Glutamatergic neuron (in vitro differentiated cells): ENCODE results near the gene ATP23. TPM values are rescaled to one million over a fixed set of nuclear protein-coding genes. Genes with fewer than 3 reads are reported as not detected.

Experiments
- DNase-seq: peaks from one replicate; pipeline ENCODE4 v3.0.0; 2022
- H3K27ac Mint-ChIP-seq: one replicate; pipeline ENCODE4 v1.8.0; 2020; ENCODE audit warnings: mild to moderate bottlenecking, mixed read lengths, inconsistent platforms; ENCODE audit not compliant: unreplicated experiment
- H3K27me3 Mint-ChIP-seq: one replicate; pipeline ENCODE4 v1.8.0; 2020; ENCODE audit warnings: mild to moderate bottlenecking, moderate library complexity, mixed read lengths, inconsistent platforms; ENCODE audit not compliant: unreplicated experiment
- H3K36me3 Mint-ChIP-seq: one replicate; pipeline ENCODE4 v1.8.0; 2020; ENCODE audit warnings: mild to moderate bottlenecking, mixed read lengths, inconsistent platforms; ENCODE audit not compliant: unreplicated experiment
- H3K4me1 Mint-ChIP-seq: one replicate; pipeline ENCODE4 v1.8.0; 2020; ENCODE audit warnings: mild to moderate bottlenecking, low read depth, mixed read lengths, inconsistent platforms; ENCODE audit not compliant: unreplicated experiment
- H3K4me3 Mint-ChIP-seq: one replicate; pipeline ENCODE4 v1.8.0; 2020; ENCODE audit warnings: mild to moderate bottlenecking, mixed read lengths, inconsistent platforms; ENCODE audit not compliant: unreplicated experiment
- H3K9me3 Mint-ChIP-seq: one replicate; pipeline ENCODE4 v1.8.0; 2020; ENCODE audit warnings: mild to moderate bottlenecking, moderate library complexity, mixed read lengths, inconsistent platforms; ENCODE audit not compliant: unreplicated experiment
- total RNA-seq: library from RNA; stranded (reverse); fragmentation: NEBNext Ultra II Directional; extraction: Animal tissue kit (Norgen Biotek cat#: 25700); gene quantifications from one replicate; pipeline ENCODE4 v1.2.1, GENCODE V29; 2021; ENCODE audit not compliant: unreplicated experiment
- TF ChIP-seq, protein P1 (sequence below): fragments of 200-600 bp; sonication (generic); IDR thresholded peaks from one replicate; pipeline ENCODE4 v1.5.0; 2021; ENCODE audit not compliant: partially characterized antibody, unreplicated experiment

The ATP23 gene
- total RNA-seq, 1 donor from 2014 or later: 1.3 TPM

- TF ChIP-seq, protein P1, sequence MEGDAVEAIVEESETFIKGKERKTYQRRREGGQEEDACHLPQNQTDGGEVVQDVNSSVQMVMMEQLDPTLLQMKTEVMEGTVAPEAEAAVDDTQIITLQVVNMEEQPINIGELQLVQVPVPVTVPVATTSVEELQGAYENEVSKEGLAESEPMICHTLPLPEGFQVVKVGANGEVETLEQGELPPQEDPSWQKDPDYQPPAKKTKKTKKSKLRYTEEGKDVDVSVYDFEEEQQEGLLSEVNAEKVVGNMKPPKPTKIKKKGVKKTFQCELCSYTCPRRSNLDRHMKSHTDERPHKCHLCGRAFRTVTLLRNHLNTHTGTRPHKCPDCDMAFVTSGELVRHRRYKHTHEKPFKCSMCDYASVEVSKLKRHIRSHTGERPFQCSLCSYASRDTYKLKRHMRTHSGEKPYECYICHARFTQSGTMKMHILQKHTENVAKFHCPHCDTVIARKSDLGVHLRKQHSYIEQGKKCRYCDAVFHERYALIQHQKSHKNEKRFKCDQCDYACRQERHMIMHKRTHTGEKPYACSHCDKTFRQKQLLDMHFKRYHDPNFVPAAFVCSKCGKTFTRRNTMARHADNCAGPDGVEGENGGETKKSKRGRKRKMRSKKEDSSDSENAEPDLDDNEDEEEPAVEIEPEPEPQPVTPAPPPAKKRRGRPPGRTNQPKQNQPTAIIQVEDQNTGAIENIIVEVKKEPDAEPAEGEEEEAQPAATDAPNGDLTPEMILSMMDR: no peak
Observed at GRCh38 chr12:58008634-58009033, 67.3 kb downstream of the ATP23 start.

More at GRCh38 chr12:58008634-58009033, 67.3 kb downstream of the ATP23 start:
- Mint-ChIP-seq H3K4me3 (no peak overlapping the region), H3K9me3 (no peaks in the 10 kb centered on the region), H3K27me3 (no peaks in the 10 kb centered on the region), H3K27ac (no peak overlapping the region), H3K4me1 (no peaks in the 10 kb centered on the region), H3K36me3 (no peaks in the 10 kb centered on the region)
- no peak for DNase-seq

Other genes with a start within 250 kb of the ATP23 start
- gene OS9, start 247.4 kb upstream of the ATP23 start, total RNA-seq: 225 TPM
- 45.5 TPM for gene AGAP2, start 202.8 kb upstream of the ATP23 start, total RNA-seq
- 27.2 TPM for gene TSPAN31, start 196.5 kb upstream of the ATP23 start, total RNA-seq
- 123 TPM for gene CDK4, start 189.3 kb upstream of the ATP23 start, total RNA-seq
- gene MARCHF9, start 186.5 kb upstream of the ATP23 start, total RNA-seq: 26.7 TPM
- 1.7 TPM for gene CYP27B1, start 174.5 kb upstream of the ATP23 start, total RNA-seq
- gene METTL1, start 169.5 kb upstream of the ATP23 start, total RNA-seq: 9.1 TPM
- 3.3 TPM for gene EEF1AKMT3, start 169.0 kb upstream of the ATP23 start, total RNA-seq
- gene TSFM, start 158.8 kb upstream of the ATP23 start, total RNA-seq: 35.7 TPM
- gene AVIL, start 122.8 kb upstream of the ATP23 start, total RNA-seq: 4.8 TPM
- gene CTDSP2, start 94.8 kb upstream of the ATP23 start, total RNA-seq: 127 TPM